ENCODE data around the gene KCNK3. TPM values are rescaled to one million over a fixed set of nuclear protein-coding genes. Genes with fewer than 3 reads are reported as not detected.
A peak's percentile ranks its signal among the peaks of the same experiment; 100 is the strongest.

KCNK3 gene
- total RNA-seq, 1 donor from 2014 or later: 1.9 TPM

DNA sequence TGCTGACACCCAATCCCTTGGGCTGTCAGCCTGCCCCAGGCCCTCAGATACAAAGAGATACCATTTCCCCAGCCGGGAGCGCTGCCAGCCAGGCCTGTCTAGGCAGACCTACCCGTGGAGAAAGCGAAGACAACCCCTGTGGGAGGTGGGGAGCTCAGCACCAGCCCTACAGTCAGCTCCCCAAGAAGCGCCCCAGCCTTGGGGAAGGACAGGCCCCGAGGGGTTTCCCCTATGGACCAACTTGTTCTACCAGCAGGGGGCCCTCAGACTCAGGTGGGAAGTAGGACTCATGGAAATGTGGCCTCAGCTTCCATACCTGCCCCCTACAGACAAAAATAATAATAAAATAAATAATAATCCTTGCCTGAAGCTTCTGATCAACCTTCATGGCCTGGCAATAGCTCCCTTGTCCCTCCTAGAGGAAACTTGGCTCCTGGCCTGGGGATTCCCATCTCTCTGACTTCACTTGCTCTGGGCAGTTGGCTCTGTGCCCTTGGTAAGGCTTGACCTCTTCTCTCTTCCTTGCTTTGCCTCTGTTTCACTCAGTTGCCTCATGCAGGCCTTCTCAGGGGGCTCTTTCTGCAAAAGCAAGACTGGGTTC, 78.6 kb downstream of the KCNK3 start:
- peaks cover 90% of the 10 kb centered on the region for H4K20me1 ChIP-seq (ENCODE audit: insufficient read depth, low read length)
- no peaks in the 10 kb centered on the region for H3K27me3 ChIP-seq (ENCODE audit: insufficient read depth, low read length)
- no peak overlapping the region for H3K27ac Mint-ChIP-seq (ENCODE audit: unreplicated experiment)
- H3K27ac ChIP-seq (ENCODE audit: low read depth, low read length): no peak overlapping the region
- H3K9ac ChIP-seq (ENCODE audit: low read length): no peak overlapping the region
- H3K79me2 ChIP-seq (ENCODE audit: insufficient read depth, low read length): peaks cover 80% of the 10 kb centered on the region
- H3K4me1 ChIP-seq (ENCODE audit: insufficient read depth, low read length): peaks cover 17% of the 10 kb centered on the region
- TF ChIP-seq EZH2 (IDR thresholded peaks at IDR 0.05; ENCODE audit: insufficient read depth, low read length): no peak
- TF ChIP-seq, protein P1, sequence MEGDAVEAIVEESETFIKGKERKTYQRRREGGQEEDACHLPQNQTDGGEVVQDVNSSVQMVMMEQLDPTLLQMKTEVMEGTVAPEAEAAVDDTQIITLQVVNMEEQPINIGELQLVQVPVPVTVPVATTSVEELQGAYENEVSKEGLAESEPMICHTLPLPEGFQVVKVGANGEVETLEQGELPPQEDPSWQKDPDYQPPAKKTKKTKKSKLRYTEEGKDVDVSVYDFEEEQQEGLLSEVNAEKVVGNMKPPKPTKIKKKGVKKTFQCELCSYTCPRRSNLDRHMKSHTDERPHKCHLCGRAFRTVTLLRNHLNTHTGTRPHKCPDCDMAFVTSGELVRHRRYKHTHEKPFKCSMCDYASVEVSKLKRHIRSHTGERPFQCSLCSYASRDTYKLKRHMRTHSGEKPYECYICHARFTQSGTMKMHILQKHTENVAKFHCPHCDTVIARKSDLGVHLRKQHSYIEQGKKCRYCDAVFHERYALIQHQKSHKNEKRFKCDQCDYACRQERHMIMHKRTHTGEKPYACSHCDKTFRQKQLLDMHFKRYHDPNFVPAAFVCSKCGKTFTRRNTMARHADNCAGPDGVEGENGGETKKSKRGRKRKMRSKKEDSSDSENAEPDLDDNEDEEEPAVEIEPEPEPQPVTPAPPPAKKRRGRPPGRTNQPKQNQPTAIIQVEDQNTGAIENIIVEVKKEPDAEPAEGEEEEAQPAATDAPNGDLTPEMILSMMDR (IDR thresholded peaks at IDR 0.05; ENCODE audit: insufficient read depth, low read depth, low read length): peak; percentile 20
- FAIRE-seq: no peak
- H3K4me2 ChIP-seq (ENCODE audit: low read length): no peak overlapping the region
- H3K36me3 Mint-ChIP-seq (ENCODE audit: low read depth, unreplicated experiment): peaks cover 7% of the 10 kb centered on the region
- no peak overlapping the region for H2AFZ ChIP-seq (ENCODE audit: low read depth, low read length)
- H3K9me3 Mint-ChIP-seq (ENCODE audit: unreplicated experiment): no peaks in the 10 kb centered on the region
- H3K27me3 Mint-ChIP-seq (ENCODE audit: low read depth, unreplicated experiment): no peaks in the 10 kb centered on the region
- H3K4me3 Mint-ChIP-seq (ENCODE audit: unreplicated experiment): no peak overlapping the region
- H3K36me3 ChIP-seq (ENCODE audit: insufficient read depth, low read length): peaks cover 7% of the 10 kb centered on the region
- peak; percentile 58 for DNase-seq (ENCODE audit: low read depth)
- no peaks in the 10 kb centered on the region for H3K9me3 ChIP-seq (ENCODE audit: insufficient read depth, low read depth, low read length)
- H3K4me1 Mint-ChIP-seq (ENCODE audit: low read depth, unreplicated experiment): peaks cover 11% of the 10 kb centered on the region
- H3K4me3 ChIP-seq (ENCODE audit: insufficient read depth, low read depth, low read length): no peak overlapping the region

DNA sequence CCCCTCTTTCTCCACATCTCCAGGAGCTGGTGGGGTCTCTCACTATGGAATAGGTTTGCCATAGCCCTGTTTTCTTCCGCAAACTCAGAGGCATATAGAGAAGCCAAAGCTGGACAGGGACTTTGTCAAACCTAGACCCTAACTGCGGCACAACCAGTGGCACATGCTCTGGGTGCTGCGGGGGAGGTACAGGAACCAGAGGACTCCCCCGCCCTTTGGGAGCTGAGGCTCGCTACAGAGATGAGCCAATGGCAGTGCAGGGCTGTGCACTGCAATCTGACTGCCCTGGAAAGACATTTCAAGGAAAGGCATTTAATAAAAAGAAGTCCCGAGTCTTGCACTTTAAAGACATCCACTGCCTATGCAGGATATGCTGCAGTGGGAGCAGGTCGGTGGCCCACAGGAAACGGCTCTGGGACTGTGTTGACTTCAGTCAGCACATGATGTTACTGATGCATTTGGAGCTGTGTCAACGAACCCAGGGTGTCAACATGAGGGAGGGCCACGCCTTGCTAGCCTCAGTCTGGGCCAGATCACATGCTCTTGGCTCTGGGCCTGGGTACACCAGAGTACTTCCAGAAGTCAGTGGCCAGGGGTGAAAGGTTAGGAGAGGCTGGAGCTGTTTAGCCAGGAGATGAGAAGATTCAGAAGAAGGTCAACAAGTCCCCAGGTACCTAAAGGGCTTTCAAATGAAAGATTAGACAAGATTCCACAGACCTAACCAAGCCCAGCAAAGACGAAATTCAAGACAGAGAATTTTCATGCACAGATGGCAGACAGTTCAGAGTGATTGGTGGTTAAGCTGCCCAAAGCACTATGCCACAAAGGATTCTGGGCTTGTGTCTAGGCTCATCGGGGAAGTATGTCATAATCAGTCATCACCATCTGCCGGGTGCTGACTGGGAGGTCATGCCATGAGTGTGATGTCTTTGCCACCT, 79.8 kb downstream of the KCNK3 start:
- no peaks in the 10 kb centered on the region for H3K27me3 ChIP-seq (ENCODE audit: insufficient read depth, low read length)
- no peak overlapping the region for H3K27ac Mint-ChIP-seq (ENCODE audit: unreplicated experiment)
- H3K36me3 ChIP-seq (ENCODE audit: insufficient read depth, low read length): peaks cover 11% of the 10 kb centered on the region
- H3K4me3 ChIP-seq (ENCODE audit: insufficient read depth, low read depth, low read length): no peak overlapping the region
- DNase-seq (ENCODE audit: low read depth) (peak; percentile 18), FAIRE-seq (no peak)
- H4K20me1 ChIP-seq (ENCODE audit: insufficient read depth, low read length): peaks cover 85% of the 10 kb centered on the region
- peaks cover 69% of the 10 kb centered on the region for H3K79me2 ChIP-seq (ENCODE audit: insufficient read depth, low read length)
- H3K4me1 Mint-ChIP-seq (ENCODE audit: low read depth, unreplicated experiment): peaks cover 11% of the 10 kb centered on the region
- H3K9me3 Mint-ChIP-seq (ENCODE audit: unreplicated experiment): no peaks in the 10 kb centered on the region
- no peak overlapping the region for H3K4me3 Mint-ChIP-seq (ENCODE audit: unreplicated experiment)
- no peak overlapping the region for H3K27ac ChIP-seq (ENCODE audit: low read depth, low read length)
- H3K4me1 ChIP-seq (ENCODE audit: insufficient read depth, low read length): peaks cover 17% of the 10 kb centered on the region
- no peak overlapping the region for H3K9ac ChIP-seq (ENCODE audit: low read length)
- no peaks in the 10 kb centered on the region for H3K27me3 Mint-ChIP-seq (ENCODE audit: low read depth, unreplicated experiment)
- H3K4me2 ChIP-seq (ENCODE audit: low read length): no peak overlapping the region
- H3K9me3 ChIP-seq (ENCODE audit: insufficient read depth, low read depth, low read length): no peaks in the 10 kb centered on the region
- no peak for TF ChIP-seq EZH2 (IDR thresholded peaks at IDR 0.05; ENCODE audit: insufficient read depth, low read length)
- TF ChIP-seq, protein P1 (IDR thresholded peaks at IDR 0.05; ENCODE audit: insufficient read depth, low read depth, low read length): no peak
- H2AFZ ChIP-seq (ENCODE audit: low read depth, low read length): no peak overlapping the region
- peaks cover 18% of the 10 kb centered on the region for H3K36me3 Mint-ChIP-seq (ENCODE audit: low read depth, unreplicated experiment)

Measured in astrocyte (in vitro differentiated cells and primary cell).